Measurements from ENCODE around the gene COL27A1. TPM values are rescaled to one million over a fixed set of nuclear protein-coding genes. Genes with fewer than 3 reads are reported as not detected.
"Not testable (repeated sequence)": the region's sequence is repeated elsewhere in the genome, so short reads cannot be mapped to it uniquely, and the experiment has no call there.

COL27A1 gene
- polyA plus RNA-seq, 4 donors: 33.2 to 38.2 (median 35.9) TPM

DNA sequence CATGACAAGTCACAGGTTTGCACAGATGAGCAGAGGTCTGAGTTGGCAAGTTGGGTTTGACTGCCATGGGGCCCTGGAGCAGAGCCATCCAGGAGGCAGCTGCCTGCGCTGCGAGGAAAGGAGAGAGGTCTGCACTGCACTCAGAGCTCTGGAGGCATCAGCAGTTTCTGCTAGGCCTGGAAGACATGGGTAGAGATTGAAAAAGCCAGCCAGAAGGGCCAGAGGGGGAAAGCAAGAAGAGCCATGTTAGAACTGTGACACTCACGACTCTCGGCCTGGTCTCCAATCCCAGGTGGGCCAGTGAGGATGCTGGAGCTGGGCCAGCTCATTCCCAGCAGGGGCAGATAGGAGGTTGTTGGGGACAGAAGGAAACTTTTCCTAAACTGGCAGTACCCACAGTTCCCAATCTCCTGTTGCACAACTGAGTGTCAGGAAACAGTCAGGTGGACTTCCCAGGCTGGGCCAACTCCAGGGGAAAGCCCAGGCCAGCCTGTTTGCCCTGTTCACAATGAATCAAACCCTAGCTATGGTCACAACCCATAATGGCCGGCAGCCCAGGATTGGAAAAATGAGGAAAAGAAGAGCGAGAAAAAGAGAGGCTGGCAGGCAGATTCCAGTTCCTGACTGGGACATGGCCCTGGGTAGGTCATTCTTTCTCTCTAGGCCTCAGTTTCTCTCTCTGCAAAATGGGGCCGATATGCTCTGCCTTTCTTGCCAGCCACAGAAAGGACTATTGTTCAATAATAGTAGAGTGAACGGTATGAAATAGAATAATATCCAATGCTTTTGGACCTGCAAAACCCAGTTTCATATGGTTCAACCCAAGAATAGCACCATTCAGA lies 159.8 kb downstream of the COL27A1 start:
- DNase-seq (ENCODE audit: low read depth in 4 of 4, low spot score in 3 of 4): no peak

DNA sequence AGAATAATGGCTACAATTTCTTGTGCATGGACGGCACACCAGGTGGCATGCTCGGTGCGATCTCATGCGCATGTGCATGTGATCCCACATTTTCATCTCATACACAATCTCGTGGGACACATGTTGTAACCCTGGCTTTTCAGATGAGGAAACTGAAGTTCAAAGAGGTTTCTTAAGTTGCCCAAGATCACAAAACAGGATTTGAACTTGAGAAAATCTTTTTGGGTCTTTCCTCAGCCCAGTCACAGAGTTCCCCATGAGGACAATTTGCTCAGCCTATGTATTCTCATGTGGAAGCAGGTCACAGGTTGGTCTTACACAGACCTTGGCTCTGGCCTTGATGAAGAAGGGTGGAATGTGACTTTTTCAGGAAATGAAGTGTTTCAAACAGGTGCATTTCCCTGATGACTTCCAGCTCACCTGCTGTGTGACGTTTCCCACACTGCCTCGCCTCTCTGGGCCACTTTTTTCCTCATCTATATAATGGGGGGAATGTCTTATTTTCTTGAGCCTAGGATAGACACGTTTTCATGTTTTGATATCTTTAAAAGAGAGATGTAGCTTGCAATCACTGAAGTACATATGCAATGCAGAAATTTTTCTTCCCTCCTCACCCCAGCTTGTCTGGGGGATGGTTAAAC lies 160.5 kb downstream of the COL27A1 start:
- no peak for DNase-seq (ENCODE audit: low read depth in 4 of 4, low spot score in 3 of 4)

DNA sequence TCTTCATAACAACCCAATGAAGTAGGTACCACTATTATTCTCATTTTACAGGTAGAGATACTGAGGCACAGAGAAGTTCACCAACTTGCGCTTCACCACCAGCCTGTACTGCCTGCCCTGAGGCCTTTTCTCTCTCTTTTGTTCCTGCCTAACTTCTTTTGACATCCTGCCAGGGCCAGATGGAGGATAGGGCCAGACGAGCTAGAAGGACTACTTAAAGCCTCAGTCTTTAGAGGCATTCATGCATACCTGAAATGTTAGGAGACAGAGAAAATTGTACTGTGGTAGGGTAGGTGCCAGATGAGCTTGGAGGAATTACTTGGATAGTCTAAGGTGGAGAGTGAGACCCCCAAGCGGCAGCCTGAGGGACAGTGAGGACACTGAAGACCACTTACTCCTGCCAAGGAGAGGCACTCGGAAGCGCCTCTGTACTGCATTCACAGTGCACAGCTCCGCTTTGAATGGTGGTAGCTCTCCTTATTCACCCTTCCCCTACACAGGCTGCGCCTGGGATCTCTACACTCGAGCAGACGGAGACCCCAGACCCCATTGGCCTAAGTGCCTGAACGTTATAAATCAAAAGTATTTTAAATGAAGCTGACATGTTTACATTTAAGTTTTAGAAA lies 161.4 kb downstream of the COL27A1 start:
- no peak for DNase-seq (ENCODE audit: low read depth in 4 of 4, low spot score in 3 of 4)

GRCh38 chr9:114317665-114318357 lies 162.5 kb downstream of the COL27A1 start:
- DNase-seq (ENCODE audit: low read depth in 4 of 4, low spot score in 3 of 4): no peak

DNA sequence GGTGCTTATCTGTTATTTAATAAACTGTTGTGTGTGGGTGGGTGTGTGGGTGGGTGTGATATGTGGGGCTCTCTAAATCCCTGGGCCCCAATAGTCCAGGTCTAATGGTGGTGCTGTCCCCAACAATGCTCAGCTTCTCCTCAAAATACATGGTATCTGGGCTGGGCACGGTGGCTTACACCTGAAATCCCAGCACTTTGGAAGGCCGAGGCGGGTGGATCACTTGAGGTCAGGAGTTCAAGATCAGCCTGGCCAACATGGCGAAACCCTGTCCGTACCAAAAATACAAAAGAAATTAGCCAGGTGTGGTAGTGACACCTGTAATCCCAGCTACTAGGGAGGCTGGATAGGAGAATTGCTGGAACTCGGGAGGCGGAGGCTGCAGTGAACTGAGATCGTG lies 163.1 kb downstream of the COL27A1 start:
- DNase-seq (ENCODE audit: low read depth in 4 of 4, low spot score in 3 of 4): no peak

GRCh38 chr9:114319147-114319546 lies 163.8 kb downstream of the COL27A1 start:
- no peak for DNase-seq (ENCODE audit: low read depth in 4 of 4, low spot score in 3 of 4)

- DNase-seq (ENCODE audit: low read depth in 4 of 4, low spot score in 3 of 4): not testable (repeated sequence)
Observed at GRCh38 chr9:114320710-114321109, 165.4 kb downstream of the COL27A1 start.

DNA sequence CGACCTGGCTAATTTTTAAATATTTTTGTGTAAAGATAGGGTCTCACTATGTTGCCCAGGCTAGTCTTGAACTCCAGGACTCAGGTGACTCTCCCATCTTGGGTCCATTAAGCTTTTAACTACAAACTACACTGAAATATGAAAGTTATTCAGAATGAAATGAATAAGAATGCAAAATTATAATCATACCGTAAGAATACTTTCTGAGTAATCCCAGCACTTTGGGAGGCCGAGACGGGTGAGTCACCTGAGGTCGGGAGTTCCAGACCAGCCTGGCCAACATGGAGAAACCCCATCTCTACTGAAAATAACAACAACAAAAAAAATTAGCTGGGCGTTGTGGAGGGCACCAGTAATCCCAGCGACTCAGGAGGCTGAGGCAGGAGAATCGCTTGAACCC lies 166.4 kb downstream of the COL27A1 start:
- no peak for DNase-seq (ENCODE audit: low read depth in 4 of 4, low spot score in 3 of 4)

- not testable (repeated sequence) for DNase-seq (ENCODE audit: low read depth in 4 of 4, low spot score in 3 of 4)
Observed at GRCh38 chr9:114322160-114322818, 167.0 kb downstream of the COL27A1 start.

- not testable (repeated sequence) for DNase-seq (ENCODE audit: low read depth in 4 of 4, low spot score in 3 of 4)
Observed at GRCh38 chr9:114322831-114323531, 167.6 kb downstream of the COL27A1 start, which contains the start of gene ORM1. Gene ORM1 (plus strand): TSS chr9:114323098. CDS start chr9:114323134, 36 bp downstream.

GRCh38 chr9:114323849-114324248 lies 168.5 kb downstream of the COL27A1 start:
- DNase-seq (ENCODE audit: low read depth in 4 of 4, low spot score in 3 of 4): not testable (repeated sequence)

GRCh38 chr9:114324492-114324891 lies 169.2 kb downstream of the COL27A1 start:
- no peak for DNase-seq (ENCODE audit: low read depth in 4 of 4, low spot score in 3 of 4)

GRCh38 chr9:114324965-114325364 lies 169.6 kb downstream of the COL27A1 start:
- not testable (repeated sequence) for DNase-seq (ENCODE audit: low read depth in 4 of 4, low spot score in 3 of 4)

DNA sequence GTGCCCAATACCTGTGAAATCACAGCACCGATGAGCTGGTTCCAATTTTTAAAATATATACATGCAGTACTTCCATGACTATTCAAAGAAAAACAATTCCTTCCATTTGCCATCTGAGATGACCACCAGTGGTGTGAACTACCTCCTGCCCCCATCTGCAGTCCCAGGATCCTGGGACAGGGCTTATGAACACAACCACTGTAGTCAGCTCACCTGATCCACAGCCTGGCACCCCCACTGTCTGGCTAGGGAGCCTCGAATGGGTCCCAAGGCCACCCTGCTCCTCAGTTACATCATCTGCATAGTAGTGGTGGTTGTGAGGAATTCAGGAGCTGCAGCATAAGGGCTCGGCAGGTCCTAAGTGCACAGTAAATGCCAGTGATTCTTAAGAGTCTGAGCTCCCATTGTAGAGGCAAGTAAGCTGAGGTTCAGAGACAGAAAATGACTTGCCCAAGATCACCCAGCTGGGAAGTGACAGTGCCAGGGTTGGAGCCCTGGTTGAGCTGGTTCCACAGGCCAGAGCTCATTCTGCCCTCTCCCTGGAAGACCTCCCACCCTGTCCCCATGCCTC lies 170.4 kb downstream of the COL27A1 start:
- DNase-seq (ENCODE audit: low read depth in 4 of 4, low spot score in 3 of 4): not testable (repeated sequence)

GRCh38 chr9:114327749-114328148 lies 172.4 kb downstream of the COL27A1 start:
- DNase-seq (ENCODE audit: low read depth in 4 of 4, low spot score in 3 of 4): no peak

- not testable (repeated sequence) for DNase-seq (ENCODE audit: low read depth in 4 of 4, low spot score in 3 of 4)
Observed at GRCh38 chr9:114328357-114328820, 173.1 kb downstream of the COL27A1 start.

- not testable (repeated sequence) for DNase-seq (ENCODE audit: low read depth in 4 of 4, low spot score in 3 of 4)
Observed at GRCh38 chr9:114328937-114329624, 173.7 kb downstream of the COL27A1 start.

DNA sequence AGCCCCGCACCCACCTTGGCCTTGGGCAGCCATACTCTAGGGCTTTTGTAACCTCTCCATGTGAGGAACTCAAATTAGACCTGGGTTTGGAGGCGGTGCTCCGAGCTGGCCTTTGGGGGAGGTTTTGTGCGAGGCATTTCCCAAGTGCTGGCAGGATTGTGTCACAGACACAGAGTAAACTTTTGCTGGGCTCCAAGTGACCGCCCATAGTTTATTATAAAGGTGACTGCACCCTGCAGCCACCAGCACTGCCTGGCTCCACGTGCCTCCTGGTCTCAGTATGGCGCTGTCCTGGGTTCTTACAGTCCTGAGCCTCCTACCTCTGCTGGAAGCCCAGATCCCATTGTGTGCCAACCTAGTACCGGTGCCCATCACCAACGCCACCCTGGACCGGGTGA lies 174.3 kb downstream of the COL27A1 start, which contains the start of gene ORM2:
ORM2 (plus strand) TSS at position 245 of the 398 bp plus-strand sequence; CDS start at position 281, 36 bp downstream.
- DNase-seq (ENCODE audit: low read depth in 4 of 4, low spot score in 3 of 4): not testable (repeated sequence)
